ENCODE measurements around the gene VARS2. TPM values are rescaled to one million over a fixed set of nuclear protein-coding genes. Genes with fewer than 3 reads are reported as not detected.
"Not testable (repeated sequence)": the region's sequence is repeated elsewhere in the genome, so short reads cannot be mapped to it uniquely, and the experiment has no call there.

VARS2 gene
- total RNA-seq, 1 donor from 2014 or later = 18.9 TPM

DNA sequence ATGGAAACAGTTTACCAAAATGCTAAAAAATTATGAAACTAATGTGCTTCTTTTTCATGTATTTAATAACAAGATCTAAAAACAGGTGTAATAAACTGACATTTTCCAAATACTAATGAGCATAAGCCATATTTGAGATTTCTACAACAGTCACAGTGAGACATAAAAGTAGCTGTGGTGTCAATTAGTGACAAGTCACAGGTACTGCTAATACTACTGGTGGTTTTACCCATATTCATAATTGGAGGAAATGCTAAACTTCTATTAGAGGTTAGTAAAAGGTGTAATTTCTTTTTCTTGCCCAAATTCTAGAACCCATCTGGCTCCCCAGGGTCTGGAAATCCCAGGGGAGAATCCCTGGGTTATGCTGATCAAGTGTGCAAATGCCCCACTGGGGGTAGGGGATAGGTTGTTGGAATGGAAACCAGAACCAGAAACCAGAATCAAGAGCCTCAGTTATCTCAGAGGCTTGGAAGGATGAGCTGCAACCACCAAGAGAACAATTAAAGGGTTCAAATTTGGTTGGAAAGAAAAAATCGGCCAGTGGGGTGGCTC lies 13.1 kb upstream of the VARS2 start:
- Histone ChIP-seq H3K27ac (no peak overlapping the region), H3K4me3 (no peak overlapping the region), H3K27me3 (no peaks in the 10 kb centered on the region), H3K4me1 (no peaks in the 10 kb centered on the region), H3K9me3 (no peaks in the 10 kb centered on the region), H3K36me3 (peaks cover 0 to 33% of the 10 kb centered on the region in 2 donors)
- TF ChIP-seq POLR2AphosphoS5 (IDR thresholded peaks at IDR 0.05; ENCODE audit: insufficient read depth in 1 of 2, low read depth in 1 of 2) (no peak), POLR2A (IDR thresholded peaks at IDR 0.05) (no peak)
- TF ChIP-seq, protein P1, sequence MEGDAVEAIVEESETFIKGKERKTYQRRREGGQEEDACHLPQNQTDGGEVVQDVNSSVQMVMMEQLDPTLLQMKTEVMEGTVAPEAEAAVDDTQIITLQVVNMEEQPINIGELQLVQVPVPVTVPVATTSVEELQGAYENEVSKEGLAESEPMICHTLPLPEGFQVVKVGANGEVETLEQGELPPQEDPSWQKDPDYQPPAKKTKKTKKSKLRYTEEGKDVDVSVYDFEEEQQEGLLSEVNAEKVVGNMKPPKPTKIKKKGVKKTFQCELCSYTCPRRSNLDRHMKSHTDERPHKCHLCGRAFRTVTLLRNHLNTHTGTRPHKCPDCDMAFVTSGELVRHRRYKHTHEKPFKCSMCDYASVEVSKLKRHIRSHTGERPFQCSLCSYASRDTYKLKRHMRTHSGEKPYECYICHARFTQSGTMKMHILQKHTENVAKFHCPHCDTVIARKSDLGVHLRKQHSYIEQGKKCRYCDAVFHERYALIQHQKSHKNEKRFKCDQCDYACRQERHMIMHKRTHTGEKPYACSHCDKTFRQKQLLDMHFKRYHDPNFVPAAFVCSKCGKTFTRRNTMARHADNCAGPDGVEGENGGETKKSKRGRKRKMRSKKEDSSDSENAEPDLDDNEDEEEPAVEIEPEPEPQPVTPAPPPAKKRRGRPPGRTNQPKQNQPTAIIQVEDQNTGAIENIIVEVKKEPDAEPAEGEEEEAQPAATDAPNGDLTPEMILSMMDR (IDR thresholded peaks at IDR 0.05) = no peak
- DNase-seq (ENCODE audit: extremely low spot score in 2 of 2) = no peak
- intact Hi-C loops (cut with DNase I) = no loop called here

DNA sequence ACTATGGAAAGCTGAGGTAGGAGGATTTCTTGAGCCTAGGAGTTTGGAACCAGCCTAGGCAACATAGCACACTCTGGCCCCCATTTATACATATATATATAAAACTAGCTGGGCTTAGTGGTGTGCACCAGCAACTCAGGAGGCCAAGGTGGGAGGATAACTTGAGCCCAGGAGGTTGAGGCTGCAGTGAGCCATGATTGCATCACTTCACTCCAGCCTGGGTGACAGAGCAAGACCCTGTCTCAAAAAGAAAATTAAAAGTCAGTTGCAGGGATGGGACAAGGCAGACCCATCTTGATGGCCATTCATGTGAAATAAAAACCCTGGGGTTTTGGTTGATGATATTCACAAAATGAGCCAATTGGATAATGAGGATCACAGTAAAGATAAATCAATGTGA lies 12.6 kb upstream of the VARS2 start:
- H3K27ac ChIP-seq = no peak overlapping the region
- intact Hi-C loops (cut with DNase I) = no loop called here
- no peak for DNase-seq (ENCODE audit: extremely low spot score in 2 of 2)

DNA sequence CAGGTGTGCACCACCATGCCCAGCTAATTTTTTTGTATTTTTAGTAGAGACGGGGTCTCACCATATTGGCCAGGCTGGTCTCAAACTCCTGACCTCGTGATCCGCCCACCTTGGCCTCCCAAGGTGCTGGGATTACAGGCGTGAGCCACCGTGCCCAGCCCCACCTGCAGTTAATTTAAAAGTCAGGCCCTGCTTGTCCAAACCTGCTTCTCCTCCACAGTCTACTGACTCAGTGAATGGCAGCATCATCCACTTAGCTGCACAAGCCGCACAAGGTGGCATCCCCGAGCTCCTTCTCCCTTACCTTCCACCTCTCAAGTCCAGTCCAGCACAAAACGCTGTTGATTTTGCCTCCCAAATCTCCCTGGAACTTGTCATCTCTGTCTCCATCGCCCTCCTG lies 11.8 kb upstream of the VARS2 start:
- H3K27ac ChIP-seq; DNase-seq (ENCODE audit: extremely low spot score in 2 of 2); H3K4me3 ChIP-seq; H3K4me1 ChIP-seq; H3K27me3 ChIP-seq; intact Hi-C loops (cut with DNase I); H3K9me3 ChIP-seq: not testable (repeated sequence)
- peaks cover 0 to 20% of the 10 kb centered on the region in 2 donors for H3K36me3 ChIP-seq

More for the DNA sequence above, 12.6 kb upstream of the VARS2 start:
- Histone ChIP-seq H3K4me3 (no peak overlapping the region), H3K4me1 (no peaks in the 10 kb centered on the region), H3K9me3 (no peaks in the 10 kb centered on the region), H3K27me3 (no peaks in the 10 kb centered on the region), H3K36me3 (peaks cover 0 to 28% of the 10 kb centered on the region in 2 donors)
- TF ChIP-seq POLR2AphosphoS5 (IDR thresholded peaks at IDR 0.05; ENCODE audit: insufficient read depth in 1 of 2, low read depth in 1 of 2) = no peak
- TF ChIP-seq POLR2A (IDR thresholded peaks at IDR 0.05) = no peak
- TF ChIP-seq, protein P1 (IDR thresholded peaks at IDR 0.05) = no peak

DNA sequence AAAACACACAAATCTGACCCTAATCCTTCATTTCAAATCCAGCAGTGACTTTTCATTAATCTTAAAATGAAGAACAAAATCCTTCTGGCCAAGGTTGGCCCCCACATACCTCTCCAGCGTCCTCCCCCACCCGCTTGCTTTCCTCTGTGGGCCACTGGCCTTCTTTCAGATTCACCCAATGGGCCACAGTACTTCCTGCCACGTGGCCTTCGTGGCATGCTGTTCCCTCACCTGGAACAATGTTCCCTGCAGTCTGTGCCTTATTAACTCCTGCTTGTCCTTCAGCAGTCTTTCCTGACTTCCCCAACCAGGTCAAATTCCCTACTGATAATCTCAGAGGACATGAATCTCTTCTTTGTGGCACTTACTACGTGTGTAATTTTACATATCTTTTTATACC lies 11.3 kb upstream of the VARS2 start:
- DNase-seq (ENCODE audit: extremely low spot score in 2 of 2) = no peak
- peaks cover 0 to 15% of the 10 kb centered on the region in 2 donors for H3K36me3 ChIP-seq
- intact Hi-C loops (cut with DNase I) = no loop called here

DNA sequence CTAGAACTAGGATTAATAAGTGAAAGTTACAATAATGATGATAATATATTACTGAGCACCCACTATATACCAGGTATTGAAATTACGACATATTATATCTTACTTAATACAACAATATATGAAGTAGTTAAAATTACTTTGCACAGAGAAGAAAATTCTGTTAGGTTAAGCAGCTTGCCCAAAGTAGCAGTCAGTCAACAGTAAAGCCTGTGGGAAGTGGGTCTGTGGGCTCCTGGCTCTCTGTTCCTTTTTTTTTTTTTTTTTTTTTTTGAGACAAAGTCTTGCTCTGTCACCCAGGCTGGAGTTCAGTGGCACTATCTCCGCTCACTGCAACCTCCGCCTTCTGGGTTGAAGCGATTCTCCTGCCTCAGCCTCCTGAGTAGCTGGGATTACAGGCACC lies 10.8 kb upstream of the VARS2 start:
- TF ChIP-seq POLR2AphosphoS5 (IDR thresholded peaks at IDR 0.05; ENCODE audit: insufficient read depth in 1 of 2, low read depth in 1 of 2) (no peak), POLR2A (IDR thresholded peaks at IDR 0.05) (no peak)
- TF ChIP-seq, protein P1 (IDR thresholded peaks at IDR 0.05) = no peak
- Histone ChIP-seq H3K4me3 (no peak overlapping the region), H3K27me3 (no peaks in the 10 kb centered on the region), H3K27ac (no peak overlapping the region), H3K36me3 (peaks cover 0 to 10% of the 10 kb centered on the region in 2 donors), H3K4me1 (peaks cover 5% of the 10 kb centered on the region), H3K9me3 (no peaks in the 10 kb centered on the region)
- no peak for DNase-seq (ENCODE audit: extremely low spot score in 2 of 2)
- intact Hi-C loops (cut with DNase I) = no loop called here

More for the DNA sequence above, 11.3 kb upstream of the VARS2 start:
- TF ChIP-seq POLR2A (IDR thresholded peaks at IDR 0.05) = no peak
- TF ChIP-seq, protein P1 (IDR thresholded peaks at IDR 0.05) = no peak
- no peak for TF ChIP-seq POLR2AphosphoS5 (IDR thresholded peaks at IDR 0.05; ENCODE audit: insufficient read depth in 1 of 2, low read depth in 1 of 2)
- H3K9me3 ChIP-seq = no peaks in the 10 kb centered on the region
- H3K4me3 ChIP-seq = no peak overlapping the region
- no peaks in the 10 kb centered on the region for H3K27me3 ChIP-seq
- peaks cover 5% of the 10 kb centered on the region for H3K4me1 ChIP-seq
- no peak overlapping the region for H3K27ac ChIP-seq

DNA sequence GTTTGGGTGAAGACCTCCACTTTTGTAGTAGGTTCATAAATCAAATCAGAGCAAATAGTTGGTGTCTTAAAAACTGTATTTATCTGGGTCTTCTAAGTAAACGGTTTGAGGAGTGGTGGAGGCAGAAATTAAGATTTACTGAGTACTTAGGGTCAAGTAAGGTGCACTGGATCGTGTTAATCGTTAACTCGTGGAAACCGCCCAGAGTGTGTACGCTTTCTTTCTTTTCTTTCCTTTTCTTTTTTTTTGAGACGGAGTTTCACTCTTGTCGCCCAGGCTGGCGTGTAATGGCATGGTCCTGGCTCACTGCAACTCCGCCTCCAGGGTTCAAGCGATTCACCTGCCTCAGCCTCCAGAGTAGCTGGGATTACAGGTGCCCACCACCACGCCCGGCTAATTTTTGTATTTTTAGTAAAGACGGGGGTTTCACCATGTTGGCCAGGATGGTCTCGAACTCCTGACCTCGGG lies 6.7 kb upstream of the VARS2 start:
- H3K27me3 ChIP-seq; H3K9me3 ChIP-seq; DNase-seq (ENCODE audit: extremely low spot score in 2 of 2); intact Hi-C loops (cut with DNase I): not testable (repeated sequence)
- Histone ChIP-seq H3K4me3 (peak overlapping the region; percentile 61 to 88), H3K36me3 (peaks cover 0 to 23% of the 10 kb centered on the region in 2 donors), H3K4me1 (peaks cover 16% of the 10 kb centered on the region), H3K27ac (peak overlapping the region; percentile 50)
